SIG-M5 (cell line): Measurements from ENCODE around the gene ADPRH.

Experiments used
- DNase-seq: peaks from one replicate; lab custom pipeline; 2025; lab: John Stamatoyannopoulos, UW

ADPRH gene

GRCh38 chr3:119597548-119598288 is 18.4 kb downstream of the ADPRH start, which contains the start of gene PLA1A:
TSS of gene PLA1A (plus strand) at chr3:119597885. CDS start at chr3:119597914, 29 bp downstream.
- DNase-seq = no peak

- DNase-seq = no peak
Observed at GRCh38 chr3:119598410-119599098, 19.3 kb downstream of the ADPRH start.

- no peak for DNase-seq
Observed at GRCh38 chr3:119599558-119600174, 20.4 kb downstream of the ADPRH start.

- no peak for DNase-seq
Observed at GRCh38 chr3:119600732-119601131, 21.4 kb downstream of the ADPRH start.

GRCh38 chr3:119601154-119601553 is 21.9 kb downstream of the ADPRH start:
- DNase-seq = no peak

GRCh38 chr3:119602676-119603075 is 23.4 kb downstream of the ADPRH start:
- DNase-seq = no peak

GRCh38 chr3:119604878-119605277 is 25.6 kb downstream of the ADPRH start:
- no peak for DNase-seq

GRCh38 chr3:119608405-119609000 is 29.2 kb downstream of the ADPRH start:
- DNase-seq = no peak

GRCh38 chr3:119609301-119609700 is 30.0 kb downstream of the ADPRH start:
- DNase-seq = no peak

- no peak for DNase-seq
Observed at GRCh38 chr3:119611664-119612063, 32.4 kb downstream of the ADPRH start.

- no peak for DNase-seq
Observed at GRCh38 chr3:119613201-119613600, 33.9 kb downstream of the ADPRH start.

GRCh38 chr3:119613872-119614271 is 34.6 kb downstream of the ADPRH start:
- DNase-seq = no peak

- no peak for DNase-seq
Observed at GRCh38 chr3:119616056-119616455, 36.8 kb downstream of the ADPRH start.

- DNase-seq = no peak
Observed at GRCh38 chr3:119619094-119619493, 39.8 kb downstream of the ADPRH start.

GRCh38 chr3:119620899-119621298 is 41.6 kb downstream of the ADPRH start:
- DNase-seq = no peak

- DNase-seq = no peak
Observed at GRCh38 chr3:119624002-119624720, 44.9 kb downstream of the ADPRH start.

- DNase-seq = no peak
Observed at GRCh38 chr3:119625451-119626153, 46.3 kb downstream of the ADPRH start.

GRCh38 chr3:119626196-119626595 is 46.9 kb downstream of the ADPRH start:
- DNase-seq = no peak

GRCh38 chr3:119627461-119627860 is 48.2 kb downstream of the ADPRH start:
- DNase-seq = no peak

GRCh38 chr3:119628390-119628789 is 49.1 kb downstream of the ADPRH start:
- no peak for DNase-seq

GRCh38 chr3:119628816-119629445 is 49.6 kb downstream of the ADPRH start:
- DNase-seq = no peak
